ENCODE measurements around the gene RGS7.
"Not testable (repeated sequence)": the region's sequence is repeated elsewhere in the genome, so short reads cannot be mapped to it uniquely, and the experiment has no call there.

The RGS7 gene

GRCh38 chr1:240803151-240803550 is 553.9 kb downstream of the RGS7 start:
- H3K4me3 ChIP-seq (ENCODE audit: low read depth, low read length): no peak overlapping the region

GRCh38 chr1:240802271-240802670 is 554.7 kb downstream of the RGS7 start:
- H3K4me3 ChIP-seq (ENCODE audit: low read depth, low read length): no peak overlapping the region

GRCh38 chr1:240801442-240801841 is 555.6 kb downstream of the RGS7 start:
- no peak overlapping the region for H3K4me3 ChIP-seq (ENCODE audit: low read depth, low read length)

GRCh38 chr1:240800291-240800690 is 556.7 kb downstream of the RGS7 start:
- no peak overlapping the region for H3K4me3 ChIP-seq (ENCODE audit: low read depth, low read length)

- H3K4me3 ChIP-seq (ENCODE audit: low read depth, low read length): no peak overlapping the region
Observed at GRCh38 chr1:240797050-240797449, 560.0 kb downstream of the RGS7 start.

GRCh38 chr1:240794046-240794843 is 562.8 kb downstream of the RGS7 start:
- H3K4me3 ChIP-seq (ENCODE audit: low read depth, low read length): no peak overlapping the region

GRCh38 chr1:240792915-240793529 is 564.0 kb downstream of the RGS7 start:
- H3K4me3 ChIP-seq (ENCODE audit: low read depth, low read length): no peak overlapping the region

- no peak overlapping the region for H3K4me3 ChIP-seq (ENCODE audit: low read depth, low read length)
Observed at GRCh38 chr1:240790856-240791255, 566.1 kb downstream of the RGS7 start.

GRCh38 chr1:240786880-240787279 is 570.1 kb downstream of the RGS7 start:
- no peak overlapping the region for H3K4me3 ChIP-seq (ENCODE audit: low read depth, low read length)

- no peak overlapping the region for H3K4me3 ChIP-seq (ENCODE audit: low read depth, low read length)
Observed at GRCh38 chr1:240784776-240785175, 572.2 kb downstream of the RGS7 start.

GRCh38 chr1:240783728-240784137 is 573.3 kb downstream of the RGS7 start:
- H3K4me3 ChIP-seq (ENCODE audit: low read depth, low read length): not testable (repeated sequence)

- no peak overlapping the region for H3K4me3 ChIP-seq (ENCODE audit: low read depth, low read length)
Observed at GRCh38 chr1:240776237-240776636, 580.8 kb downstream of the RGS7 start.

- H3K4me3 ChIP-seq (ENCODE audit: low read depth, low read length): no peak overlapping the region
Observed at GRCh38 chr1:240772131-240772530, 584.9 kb downstream of the RGS7 start.

- H3K4me3 ChIP-seq (ENCODE audit: low read depth, low read length): no peak overlapping the region
Observed at GRCh38 chr1:240771450-240771849, 585.6 kb downstream of the RGS7 start.

GRCh38 chr1:240768979-240769378 is 588.0 kb downstream of the RGS7 start:
- H3K4me3 ChIP-seq (ENCODE audit: low read depth, low read length): no peak overlapping the region

GRCh38 chr1:240766831-240767230 is 590.2 kb downstream of the RGS7 start:
- no peak overlapping the region for H3K4me3 ChIP-seq (ENCODE audit: low read depth, low read length)

- H3K4me3 ChIP-seq (ENCODE audit: low read depth, low read length): no peak overlapping the region
Observed at GRCh38 chr1:240765732-240766363, 591.2 kb downstream of the RGS7 start.

- no peak overlapping the region for H3K4me3 ChIP-seq (ENCODE audit: low read depth, low read length)
Observed at GRCh38 chr1:240763771-240764170, 593.2 kb downstream of the RGS7 start.

GRCh38 chr1:240763095-240763494 is 593.9 kb downstream of the RGS7 start:
- not testable (repeated sequence) for H3K4me3 ChIP-seq (ENCODE audit: low read depth, low read length)

GRCh38 chr1:240762471-240762987 is 594.5 kb downstream of the RGS7 start:
- not testable (repeated sequence) for H3K4me3 ChIP-seq (ENCODE audit: low read depth, low read length)

GRCh38 chr1:240758777-240759176 is 598.2 kb downstream of the RGS7 start:
- not testable (repeated sequence) for H3K4me3 ChIP-seq (ENCODE audit: low read depth, low read length)

GRCh38 chr1:240758296-240758695 is 598.7 kb downstream of the RGS7 start:
- no peak overlapping the region for H3K4me3 ChIP-seq (ENCODE audit: low read depth, low read length)

Measured in iPS-11a (cell line).